Lower leg skin (tissue), 4 donors: ENCODE results near the gene DKKL1. TPM values are rescaled to one million over a fixed set of nuclear protein-coding genes. Genes with fewer than 3 reads are reported as not detected.

ENCODE experiments used
- DNase-seq, 2 donors: peaks; one replicate each; pipeline ENCODE4 v3.0.0-alpha.2; 2019; ENCODE audit warnings: low spot score in 2 of 2
- H3K4me3 ChIP-seq: fragments of 200-600 bp; sonication (generic); 2 replicates; pipeline ENCODE4 v1.5.1; 2017; ENCODE audit warnings: mild to moderate bottlenecking, low read depth; ENCODE audit not compliant: poor library complexity, severe bottlenecking
- POLR2A ChIP-seq, 2 donors: fragments of 450-650 bp; IDR thresholded peaks; one replicate each; pipeline ENCODE4 v1.6.1; 2016 to 2017; ENCODE audit warnings: antibody characterized with exemption in 2 of 2, mild to moderate bottlenecking in 1 of 2, moderate library complexity in 1 of 2
- WGBS, 2 donors: methylation state at CpG; one replicate each; pipeline ENCODE4 v1.1.5; 2018; 5-methylcytosine and 5-hydroxymethylcytosine counted together
- intact Hi-C: fragments of 100-400 bp; cut with DNase I; formaldehyde crosslinking; loops from one replicate; pipeline ENCODE4 v1.15.0; 2023; ENCODE audit warnings: low total_unique reads
- total RNA-seq, 4 donors: library from RNA; depleted of rRNA; stranded (reverse); fragments of >200 nt; gene quantifications; one replicate each; pipeline ENCODE4 v1.1.0, GENCODE V29; 2016
- TF ChIP-seq, protein P1 (sequence below), 3 donors: fragments of 450-650 bp; IDR thresholded peaks; one replicate each; pipeline ENCODE4 v1.5.1; 2016; ENCODE audit warnings: antibody characterized with exemption in 3 of 3, mild to moderate bottlenecking in 3 of 3, moderate library complexity in 2 of 3

The DKKL1 gene
- total RNA-seq, 4 donors from 2014 or later, result 3.0 TPM; not detected in 3

GRCh38 chr19:49342291-49342721 is 21.4 kb upstream of the DKKL1 start:
- WGBS, 2 donors, result 96 to 98% methylated on average over 10 to 11 of the region's 11 CpGs
- intact Hi-C loops, result no loop called here
- peak in 1 of 2 donors; percentile 75 for DNase-seq
- no peak overlapping the region for H3K4me3 ChIP-seq
- TF ChIP-seq POLR2A (IDR thresholded peaks at IDR 0.05), result no peak
- TF ChIP-seq, protein P1, sequence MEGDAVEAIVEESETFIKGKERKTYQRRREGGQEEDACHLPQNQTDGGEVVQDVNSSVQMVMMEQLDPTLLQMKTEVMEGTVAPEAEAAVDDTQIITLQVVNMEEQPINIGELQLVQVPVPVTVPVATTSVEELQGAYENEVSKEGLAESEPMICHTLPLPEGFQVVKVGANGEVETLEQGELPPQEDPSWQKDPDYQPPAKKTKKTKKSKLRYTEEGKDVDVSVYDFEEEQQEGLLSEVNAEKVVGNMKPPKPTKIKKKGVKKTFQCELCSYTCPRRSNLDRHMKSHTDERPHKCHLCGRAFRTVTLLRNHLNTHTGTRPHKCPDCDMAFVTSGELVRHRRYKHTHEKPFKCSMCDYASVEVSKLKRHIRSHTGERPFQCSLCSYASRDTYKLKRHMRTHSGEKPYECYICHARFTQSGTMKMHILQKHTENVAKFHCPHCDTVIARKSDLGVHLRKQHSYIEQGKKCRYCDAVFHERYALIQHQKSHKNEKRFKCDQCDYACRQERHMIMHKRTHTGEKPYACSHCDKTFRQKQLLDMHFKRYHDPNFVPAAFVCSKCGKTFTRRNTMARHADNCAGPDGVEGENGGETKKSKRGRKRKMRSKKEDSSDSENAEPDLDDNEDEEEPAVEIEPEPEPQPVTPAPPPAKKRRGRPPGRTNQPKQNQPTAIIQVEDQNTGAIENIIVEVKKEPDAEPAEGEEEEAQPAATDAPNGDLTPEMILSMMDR (IDR thresholded peaks at IDR 0.05), result no peak

GRCh38 chr19:49343123-49343522 is 20.6 kb upstream of the DKKL1 start:
- peak in 1 of 2 donors; percentile 53 for DNase-seq
- TF ChIP-seq POLR2A (IDR thresholded peaks at IDR 0.05), result no peak
- TF ChIP-seq, protein P1 (IDR thresholded peaks at IDR 0.05), result no peak
- 97 to 98% methylated on average over 6 to 7 of the region's 7 CpGs for WGBS, 2 donors
- intact Hi-C loops, result no loop called here
- H3K4me3 ChIP-seq, result no peak overlapping the region

GRCh38 chr19:49344505-49345423 is 18.9 kb upstream of the DKKL1 start:
- 88 to 90% methylated on average over 11 of the region's 11 CpGs for WGBS, 2 donors
- no peak for DNase-seq
- no peak overlapping the region for H3K4me3 ChIP-seq
- TF ChIP-seq, protein P1 (IDR thresholded peaks at IDR 0.05), result no peak
- no peak for TF ChIP-seq POLR2A (IDR thresholded peaks at IDR 0.05)
- intact Hi-C loops, result no loop called here

DNA sequence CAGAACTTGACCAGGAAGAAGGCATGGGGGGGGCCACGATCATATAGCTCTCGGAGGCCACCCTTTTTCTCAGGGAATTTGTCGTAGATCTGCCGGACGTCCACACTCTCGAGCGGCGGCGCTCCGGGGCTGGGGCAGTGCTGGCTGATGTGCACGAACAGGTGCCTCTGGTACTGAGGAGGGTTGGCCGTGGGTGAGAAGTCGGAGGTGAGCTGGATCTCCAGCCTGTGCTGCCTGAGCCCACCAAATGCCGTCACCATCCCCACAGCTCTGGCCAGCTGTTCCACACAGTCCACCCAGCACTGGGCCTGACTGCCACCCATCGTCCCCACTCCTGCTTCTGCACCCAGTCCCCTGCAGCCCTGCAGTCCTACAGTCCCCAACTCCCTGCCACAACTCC is 16.5 kb upstream of the DKKL1 start:
- intact Hi-C loops, result no loop called here
- no peak for DNase-seq
- 92 to 97% methylated on average over 15 of the region's 15 CpGs for WGBS, 2 donors
- H3K4me3 ChIP-seq, result no peak overlapping the region
- TF ChIP-seq POLR2A (IDR thresholded peaks at IDR 0.05), result no peak
- TF ChIP-seq, protein P1 (IDR thresholded peaks at IDR 0.05), result no peak

DNA sequence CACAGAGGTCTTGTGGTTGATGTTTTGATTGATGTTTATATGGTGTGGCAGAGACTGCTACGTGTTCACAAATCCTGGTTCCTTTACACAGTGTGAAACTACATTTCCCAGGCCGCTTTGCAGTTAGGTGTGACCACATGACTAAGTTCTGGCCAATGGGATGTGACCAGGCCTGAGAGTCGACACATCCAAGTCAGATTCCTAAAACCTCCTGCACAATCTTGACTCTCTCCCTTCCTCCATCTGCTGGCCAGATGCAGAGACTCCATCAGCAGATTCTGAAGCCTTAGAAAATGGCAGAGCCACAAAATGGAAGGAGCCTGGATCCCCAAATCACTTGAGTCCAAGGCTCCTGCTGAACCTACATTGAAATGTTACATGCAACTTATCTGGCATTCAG is 15.8 kb upstream of the DKKL1 start:
- TF ChIP-seq POLR2A (IDR thresholded peaks at IDR 0.05), result no peak
- TF ChIP-seq, protein P1 (IDR thresholded peaks at IDR 0.05), result no peak
- no peak for DNase-seq
- intact Hi-C loops, result no loop called here

More for the DNA sequence above, 15.8 kb upstream of the DKKL1 start:
- whole genome bisulfite sequencing, 2 donors, result 56 to 67% methylated on average over 3 of the region's 3 CpGs
- no peak overlapping the region for H3K4me3 ChIP-seq
